Right atrium auricular region (tissue), 2 donors: ENCODE results near the gene PGM3. TPM values are rescaled to one million over a fixed set of nuclear protein-coding genes. Genes with fewer than 3 reads are reported as not detected.

Experiments used
- DNase-seq: peaks from one replicate; pipeline ENCODE4 v3.0.0-alpha.2; 2019; ENCODE audit warnings: low spot score
- H3K27ac ChIP-seq, 2 donors: fragments of 200-600 bp; sonication (generic); 1 replicate in 1 of 2; 2 replicates in 1 of 2; pipeline ENCODE4 v1.5.1; 2016 to 2019
- H3K27me3 ChIP-seq, 2 donors: fragments of 200-600 bp; sonication (generic); one replicate each; pipeline versions ENCODE4 v1.5.1 to v1.6.0; 2017 to 2019
- H3K36me3 ChIP-seq: fragments of 200-600 bp; sonication (generic); one replicate; pipeline ENCODE4 v1.5.1; 2016
- H3K4me1 ChIP-seq, 2 donors: fragments of 200-600 bp; sonication (generic); one replicate each; pipeline versions ENCODE4 v1.5.1 to v1.6.0; 2017 to 2019
- H3K4me3 ChIP-seq, 2 donors: fragments of 200-600 bp; sonication (generic); 1 replicate in 1 of 2; 2 replicates in 1 of 2; pipeline ENCODE4 v1.5.1; 2017 to 2019; ENCODE audit warnings: mild to moderate bottlenecking in 1 of 2, moderate library complexity in 1 of 2
- H3K9me3 ChIP-seq, 2 donors: fragments of 200-600 bp; sonication (generic); one replicate each; pipeline ENCODE4 v1.5.1; 2019
- CTCF ChIP-seq, 2 donors: fragments of 200-600 bp; sonication (generic); IDR thresholded peaks; one replicate each; pipeline ENCODE4 v1.5.1; 2019; ENCODE audit warnings: antibody characterized with exemption in 2 of 2
- total RNA-seq, 2 donors: library from RNA; depleted of rRNA; stranded (reverse); fragments of >200 nt; gene quantifications; one replicate each; pipeline ENCODE4 v1.1.0, GENCODE V29; 2016

PGM3 gene
- total RNA-seq, 2 donors from 2014 or later: 7.3 to 12.7 TPM

- Histone ChIP-seq H3K27me3 (no peaks in the 10 kb centered on the region), H3K9me3 (no peaks in the 10 kb centered on the region), H3K4me3 (no peak overlapping the region), H3K36me3 (no peaks in the 10 kb centered on the region), H3K4me1 (peaks cover 0 to 3% of the 10 kb centered on the region in 2 donors), H3K27ac (no peak overlapping the region)
- no peak for TF ChIP-seq CTCF (IDR thresholded peaks at IDR 0.05)
- no peak for DNase-seq
Observed at GRCh38 chr6:83220121-83220520, 27.1 kb upstream of the PGM3 start.

- Histone ChIP-seq H3K4me3 (no peak overlapping the region), H3K9me3 (no peaks in the 10 kb centered on the region), H3K27ac (no peak overlapping the region), H3K36me3 (no peaks in the 10 kb centered on the region), H3K27me3 (no peaks in the 10 kb centered on the region), H3K4me1 (peaks cover 0 to 7% of the 10 kb centered on the region in 2 donors)
- no peak for DNase-seq
- TF ChIP-seq CTCF (IDR thresholded peaks at IDR 0.05): no peak
Observed at GRCh38 chr6:83218646-83219045, 25.6 kb upstream of the PGM3 start.

GRCh38 chr6:83216806-83217205, 23.7 kb upstream of the PGM3 start:
- no peaks in the 10 kb centered on the region for H3K9me3 ChIP-seq
- peaks cover 0 to 7% of the 10 kb centered on the region in 2 donors for H3K4me1 ChIP-seq
- no peak for DNase-seq
- no peak for TF ChIP-seq CTCF (IDR thresholded peaks at IDR 0.05)
- H3K27me3 ChIP-seq: no peaks in the 10 kb centered on the region
- H3K27ac ChIP-seq: no peak overlapping the region
- no peaks in the 10 kb centered on the region for H3K36me3 ChIP-seq
- no peak overlapping the region for H3K4me3 ChIP-seq

- Histone ChIP-seq H3K9me3 (no peaks in the 10 kb centered on the region), H3K4me1 (peaks cover 0 to 7% of the 10 kb centered on the region in 2 donors), H3K4me3 (no peak overlapping the region), H3K27ac (no peak overlapping the region), H3K36me3 (no peaks in the 10 kb centered on the region), H3K27me3 (no peaks in the 10 kb centered on the region)
- TF ChIP-seq CTCF (IDR thresholded peaks at IDR 0.05): peak; percentile 37 to 88
- DNase-seq: peak; percentile 73
Observed at GRCh38 chr6:83215131-83216047, 22.3 kb upstream of the PGM3 start.

DNA sequence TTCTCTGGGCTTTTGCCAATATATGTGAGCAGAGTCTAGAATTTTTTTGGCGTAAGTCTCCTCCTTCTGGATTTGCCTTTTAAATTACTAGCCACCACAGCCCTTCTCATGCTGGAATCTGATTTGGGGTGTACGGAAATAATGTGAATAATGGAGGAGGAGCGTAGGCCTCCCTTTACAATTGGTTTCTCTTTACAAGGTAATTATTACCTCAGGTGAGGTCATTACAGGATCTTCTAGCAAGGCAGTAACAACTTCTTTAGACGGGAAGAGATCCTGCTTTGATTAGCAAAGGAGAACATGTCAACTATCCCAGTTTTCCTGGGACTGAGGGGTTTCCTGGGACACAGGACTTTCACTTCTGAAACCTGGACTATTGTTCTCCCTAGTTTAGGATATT, 9.0 kb upstream of the PGM3 start:
- no peak for TF ChIP-seq CTCF (IDR thresholded peaks at IDR 0.05)
- H3K4me3 ChIP-seq: no peak overlapping the region

More for the DNA sequence above, 9.0 kb upstream of the PGM3 start:
- DNase-seq: no peak
- no peak overlapping the region for H3K27ac ChIP-seq
- no peaks in the 10 kb centered on the region for H3K27me3 ChIP-seq
- H3K9me3 ChIP-seq: no peaks in the 10 kb centered on the region
- H3K4me1 ChIP-seq: no peaks in the 10 kb centered on the region
- peaks cover 3% of the 10 kb centered on the region for H3K36me3 ChIP-seq
